DMS 273 treated with DMSO at 0.1 percent for 48 hours (cell line): Measurements from ENCODE around the gene PTPRC.

Source experiments
- DNase-seq: peaks from one replicate; lab custom pipeline; 2025; lab: John Stamatoyannopoulos, UW

The PTPRC gene

GRCh38 chr1:198674009-198674408 lies 35.2 kb downstream of the PTPRC start:
- DNase-seq: no peak

GRCh38 chr1:198676253-198676652 lies 37.4 kb downstream of the PTPRC start:
- peak; percentile 72 for DNase-seq

- no peak for DNase-seq
Measured at GRCh38 chr1:198677027-198677426, 38.2 kb downstream of the PTPRC start.

- no peak for DNase-seq
Measured at GRCh38 chr1:198677871-198678270, 39.0 kb downstream of the PTPRC start.

- DNase-seq: no peak
Measured at GRCh38 chr1:198678301-198678836, 39.5 kb downstream of the PTPRC start.

- no peak for DNase-seq
Measured at GRCh38 chr1:198678901-198679329, 40.1 kb downstream of the PTPRC start.

GRCh38 chr1:198679535-198680173 lies 40.8 kb downstream of the PTPRC start:
- DNase-seq: no peak

- DNase-seq: no peak
Measured at GRCh38 chr1:198680174-198680875, 41.5 kb downstream of the PTPRC start.

GRCh38 chr1:198681252-198681651 lies 42.4 kb downstream of the PTPRC start:
- DNase-seq: no peak

GRCh38 chr1:198681831-198682759 lies 43.3 kb downstream of the PTPRC start:
- DNase-seq: peak; percentile 51

GRCh38 chr1:198682850-198683249 lies 44.0 kb downstream of the PTPRC start:
- no peak for DNase-seq

GRCh38 chr1:198683449-198683848 lies 44.6 kb downstream of the PTPRC start:
- no peak for DNase-seq

GRCh38 chr1:198686069-198686728 lies 47.4 kb downstream of the PTPRC start:
- DNase-seq: peak; percentile 29

GRCh38 chr1:198687429-198687828 lies 48.6 kb downstream of the PTPRC start:
- no peak for DNase-seq

GRCh38 chr1:198691063-198691462 lies 52.2 kb downstream of the PTPRC start:
- DNase-seq: no peak

GRCh38 chr1:198693321-198693720 lies 54.5 kb downstream of the PTPRC start:
- no peak for DNase-seq

GRCh38 chr1:198694542-198694941 lies 55.7 kb downstream of the PTPRC start:
- no peak for DNase-seq

GRCh38 chr1:198696211-198696610 lies 57.4 kb downstream of the PTPRC start:
- no peak for DNase-seq

- no peak for DNase-seq
Measured at GRCh38 chr1:198699167-198700015, 60.6 kb downstream of the PTPRC start.

- DNase-seq: no peak
Measured at GRCh38 chr1:198700016-198700392, 61.2 kb downstream of the PTPRC start.

GRCh38 chr1:198700396-198700795 lies 61.6 kb downstream of the PTPRC start:
- no peak for DNase-seq
